Measurements from ENCODE around the gene IL23R. TPM values are rescaled to one million over a fixed set of nuclear protein-coding genes. Genes with fewer than 3 reads are reported as not detected.
"Not testable (repeated sequence)": the region's sequence is repeated elsewhere in the genome, so short reads cannot be mapped to it uniquely, and the experiment has no call there.

Gene IL23R
- not detected in 2 replicates for total RNA-seq (2014; rRNA removed; shearing (Covaris generic))

- DNase-seq (ENCODE audit: low spot score): no peak
Observed at GRCh38 chr1:67166196-67166595, at the start of gene IL23R. Gene IL23R (plus strand): TSS chr1:67166454. CDS start chr1:67168121, 1,667 bp downstream.

GRCh38 chr1:67118191-67118590 lies 48.1 kb upstream of the IL23R start:
- DNase-seq (ENCODE audit: low spot score): no peak

GRCh38 chr1:67118646-67119045 lies 47.6 kb upstream of the IL23R start:
- no peak for DNase-seq (ENCODE audit: low spot score)

- no peak for DNase-seq (ENCODE audit: low spot score)
Observed at GRCh38 chr1:67120855-67121619, 45.2 kb upstream of the IL23R start.

- no peak for DNase-seq (ENCODE audit: low spot score)
Observed at GRCh38 chr1:67124455-67124854, 41.8 kb upstream of the IL23R start.

GRCh38 chr1:67126111-67126746 lies 40.0 kb upstream of the IL23R start:
- DNase-seq (ENCODE audit: low spot score): no peak

GRCh38 chr1:67126974-67127373 lies 39.3 kb upstream of the IL23R start:
- DNase-seq (ENCODE audit: low spot score): no peak

GRCh38 chr1:67130673-67131072 lies 35.6 kb upstream of the IL23R start:
- DNase-seq (ENCODE audit: low spot score): no peak

GRCh38 chr1:67133177-67133576 lies 33.1 kb upstream of the IL23R start:
- no peak for DNase-seq (ENCODE audit: low spot score)

GRCh38 chr1:67134695-67135094 lies 31.6 kb upstream of the IL23R start, which contains the start of gene C1orf141:
Gene C1orf141 (minus strand): TSS chr1:67134970. CDS start chr1:67127240, 7,730 bp downstream.
- no peak for DNase-seq (ENCODE audit: low spot score)

- DNase-seq (ENCODE audit: low spot score): no peak
Observed at GRCh38 chr1:67135354-67135753, 30.9 kb upstream of the IL23R start.

- DNase-seq (ENCODE audit: low spot score): no peak
Observed at GRCh38 chr1:67137307-67137753, 28.9 kb upstream of the IL23R start.

- no peak for DNase-seq (ENCODE audit: low spot score)
Observed at GRCh38 chr1:67138813-67139499, 27.3 kb upstream of the IL23R start.

- DNase-seq (ENCODE audit: low spot score): no peak
Observed at GRCh38 chr1:67140460-67140859, 25.8 kb upstream of the IL23R start.

GRCh38 chr1:67141832-67142231 lies 24.4 kb upstream of the IL23R start:
- not testable (repeated sequence) for DNase-seq (ENCODE audit: low spot score)

GRCh38 chr1:67142931-67143330 lies 23.3 kb upstream of the IL23R start:
- no peak for DNase-seq (ENCODE audit: low spot score)

GRCh38 chr1:67143966-67144365 lies 22.3 kb upstream of the IL23R start:
- DNase-seq (ENCODE audit: low spot score): no peak

- no peak for DNase-seq (ENCODE audit: low spot score)
Observed at GRCh38 chr1:67144696-67145095, 21.6 kb upstream of the IL23R start.

GRCh38 chr1:67146101-67146500 lies 20.2 kb upstream of the IL23R start:
- no peak for DNase-seq (ENCODE audit: low spot score)

- no peak for DNase-seq (ENCODE audit: low spot score)
Observed at GRCh38 chr1:67146539-67146938, 19.7 kb upstream of the IL23R start.

- DNase-seq (ENCODE audit: low spot score): not testable (repeated sequence)
Observed at GRCh38 chr1:67147973-67148372, 18.3 kb upstream of the IL23R start.

GRCh38 chr1:67148516-67149178 lies 17.6 kb upstream of the IL23R start:
- no peak for DNase-seq (ENCODE audit: low spot score)

Data from A172 (cell line).